Colonic mucosa (tissue), 4 donors: Measurements from ENCODE around the gene VWC2. TPM values are rescaled to one million over a fixed set of nuclear protein-coding genes. Genes with fewer than 3 reads are reported as not detected.

Source experiments
- DNase-seq: peaks from one replicate; pipeline ENCODE4 v3.0.0-alpha.2; 2020
- H3K27ac ChIP-seq: fragments of 200-600 bp; one replicate; pipeline ENCODE4 v1.8.0; 2021
- H3K27me3 ChIP-seq: fragments of 200-600 bp; one replicate; pipeline ENCODE4 v1.8.0; 2021
- H3K36me3 ChIP-seq: fragments of 200-600 bp; one replicate; pipeline ENCODE4 v1.8.0; 2021
- H3K4me1 ChIP-seq: fragments of 200-600 bp; one replicate; pipeline ENCODE4 v1.8.0; 2021; ENCODE audit warnings: mild to moderate bottlenecking
- H3K4me3 ChIP-seq: fragments of 200-600 bp; one replicate; pipeline ENCODE4 v1.8.0; 2021
- H3K9ac ChIP-seq, 2 donors: one replicate each; pipeline ENCODE4 v1.7.0; 2013; ENCODE audit warnings: control low read depth in 2 of 2, low read depth in 2 of 2, low read length in 2 of 2
- H3K9me3 ChIP-seq: fragments of 200-600 bp; one replicate; pipeline ENCODE4 v1.8.0; 2021
- intact Hi-C: fragments of 100-400 bp; cut with DNase I; formaldehyde crosslinking; loops from one replicate; pipeline ENCODE4 v1.14.1; 2022
- total RNA-seq, 2 donors: library from RNA; stranded (reverse); fragmentation: NEBNext Ultra II Directional in 1 of 2; extraction: Animal tissue kit (Norgen Biotek cat#: 25700) in 1 of 2; gene quantifications; one replicate each; pipeline ENCODE4 v1.2.1, GENCODE V29; 2021
- TF ChIP-seq, protein P1 (sequence below): fragments of 200-600 bp; IDR thresholded peaks from one replicate; pipeline ENCODE4 v1.8.0; 2022; ENCODE audit warnings: antibody characterized with exemption, mild to moderate bottlenecking
- donor health status: healthy.
- donor health status: DM: no; HTN: no; CAD: no.
- donor health status: DM: no; HTN: no; CAD: no.

VWC2 gene
- total RNA-seq, 2 donors from 2014 or later = 0.08 to 0.10 TPM

DNA sequence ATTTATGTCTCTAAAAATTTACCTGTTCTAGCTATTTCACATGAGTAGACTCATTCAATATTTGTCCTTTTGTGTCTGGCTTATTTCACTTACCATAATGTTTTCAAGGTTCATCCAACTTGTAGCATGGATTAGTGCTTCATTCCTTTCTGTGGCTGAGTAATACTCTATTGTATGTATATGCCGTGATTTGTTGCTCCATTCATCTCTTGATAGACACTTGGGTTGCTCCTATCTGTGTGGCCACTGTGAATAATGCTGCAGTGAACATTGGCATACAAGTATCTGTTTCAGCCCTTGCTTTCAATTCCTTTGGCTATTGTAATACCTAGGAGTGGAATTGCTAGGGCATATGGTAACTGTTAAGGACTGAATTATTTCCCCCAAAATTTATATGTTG, 86.9 kb downstream of the VWC2 start:
- Histone ChIP-seq H3K36me3 (no peaks in the 10 kb centered on the region), H3K9ac (no peak overlapping the region), H3K27me3 (no peaks in the 10 kb centered on the region), H3K27ac (no peak overlapping the region), H3K9me3 (no peaks in the 10 kb centered on the region), H3K4me3 (no peak overlapping the region), H3K4me1 (no peaks in the 10 kb centered on the region)
- TF ChIP-seq, protein P1, sequence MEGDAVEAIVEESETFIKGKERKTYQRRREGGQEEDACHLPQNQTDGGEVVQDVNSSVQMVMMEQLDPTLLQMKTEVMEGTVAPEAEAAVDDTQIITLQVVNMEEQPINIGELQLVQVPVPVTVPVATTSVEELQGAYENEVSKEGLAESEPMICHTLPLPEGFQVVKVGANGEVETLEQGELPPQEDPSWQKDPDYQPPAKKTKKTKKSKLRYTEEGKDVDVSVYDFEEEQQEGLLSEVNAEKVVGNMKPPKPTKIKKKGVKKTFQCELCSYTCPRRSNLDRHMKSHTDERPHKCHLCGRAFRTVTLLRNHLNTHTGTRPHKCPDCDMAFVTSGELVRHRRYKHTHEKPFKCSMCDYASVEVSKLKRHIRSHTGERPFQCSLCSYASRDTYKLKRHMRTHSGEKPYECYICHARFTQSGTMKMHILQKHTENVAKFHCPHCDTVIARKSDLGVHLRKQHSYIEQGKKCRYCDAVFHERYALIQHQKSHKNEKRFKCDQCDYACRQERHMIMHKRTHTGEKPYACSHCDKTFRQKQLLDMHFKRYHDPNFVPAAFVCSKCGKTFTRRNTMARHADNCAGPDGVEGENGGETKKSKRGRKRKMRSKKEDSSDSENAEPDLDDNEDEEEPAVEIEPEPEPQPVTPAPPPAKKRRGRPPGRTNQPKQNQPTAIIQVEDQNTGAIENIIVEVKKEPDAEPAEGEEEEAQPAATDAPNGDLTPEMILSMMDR = no peak
- intact Hi-C loops = no loop called here
- no peak for DNase-seq

DNA sequence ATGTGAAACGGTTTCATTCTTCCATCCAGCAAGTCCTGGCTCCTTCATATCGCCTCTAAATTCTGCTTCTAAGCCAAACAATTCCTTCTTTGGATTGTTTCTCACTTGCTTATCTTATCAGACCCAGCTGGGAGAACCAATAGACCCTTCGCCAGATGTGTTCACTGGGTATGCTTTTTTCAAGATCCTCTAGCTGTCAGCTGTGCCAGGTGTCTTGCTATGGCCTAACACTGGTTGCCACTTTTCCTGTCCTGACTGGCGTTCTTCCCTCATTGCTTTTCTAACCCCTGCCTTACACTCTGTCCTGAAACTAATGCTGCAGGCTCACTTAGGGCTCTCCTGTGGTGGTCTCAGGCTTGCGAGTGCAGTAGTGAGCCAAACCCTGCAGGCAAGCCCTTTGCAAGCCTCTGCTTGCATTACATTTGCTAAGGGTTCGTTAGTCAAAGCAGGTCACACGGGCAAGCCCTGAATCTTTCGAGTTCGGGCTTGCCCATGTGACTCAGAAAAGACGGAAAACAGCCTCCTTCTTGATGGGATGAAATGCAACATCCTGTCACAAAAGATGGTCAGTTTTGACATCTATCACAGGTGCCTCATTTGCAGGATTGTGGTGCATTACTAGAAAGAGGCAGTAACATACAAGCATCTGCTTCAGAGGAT, 92.8 kb downstream of the VWC2 start:
- Histone ChIP-seq H3K9me3 (no peaks in the 10 kb centered on the region), H3K27ac (no peak overlapping the region), H3K4me3 (no peak overlapping the region), H3K9ac (no peak overlapping the region), H3K27me3 (no peaks in the 10 kb centered on the region), H3K4me1 (no peaks in the 10 kb centered on the region), H3K36me3 (no peaks in the 10 kb centered on the region)
- TF ChIP-seq, protein P1 = no peak
- intact Hi-C loops = no loop called here
- DNase-seq = no peak

DNA sequence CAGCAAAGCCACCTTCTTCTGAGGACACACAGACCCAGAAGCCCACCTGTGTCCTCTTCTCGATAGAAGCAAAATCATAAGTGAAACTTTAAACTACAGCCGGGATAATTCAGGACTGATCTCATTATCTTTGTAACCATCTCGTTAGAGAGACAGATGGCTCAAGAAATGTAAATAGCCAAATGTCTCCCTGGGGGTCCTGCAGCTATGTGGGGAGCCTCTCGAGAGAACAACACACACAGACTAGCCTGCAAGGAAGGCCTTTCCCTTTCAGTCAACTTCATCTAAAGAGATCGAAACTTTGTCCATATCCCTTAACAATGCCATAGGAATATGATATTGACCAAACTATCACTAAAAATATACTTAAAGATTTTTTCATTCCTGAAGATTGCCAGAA, 93.5 kb downstream of the VWC2 start:
- intact Hi-C loops = no loop called here
- DNase-seq = no peak
- Histone ChIP-seq H3K27ac (no peak overlapping the region), H3K9me3 (no peaks in the 10 kb centered on the region), H3K4me3 (no peak overlapping the region), H3K4me1 (no peaks in the 10 kb centered on the region), H3K9ac (no peak overlapping the region), H3K36me3 (no peaks in the 10 kb centered on the region), H3K27me3 (no peaks in the 10 kb centered on the region)
- TF ChIP-seq, protein P1 = no peak

DNA sequence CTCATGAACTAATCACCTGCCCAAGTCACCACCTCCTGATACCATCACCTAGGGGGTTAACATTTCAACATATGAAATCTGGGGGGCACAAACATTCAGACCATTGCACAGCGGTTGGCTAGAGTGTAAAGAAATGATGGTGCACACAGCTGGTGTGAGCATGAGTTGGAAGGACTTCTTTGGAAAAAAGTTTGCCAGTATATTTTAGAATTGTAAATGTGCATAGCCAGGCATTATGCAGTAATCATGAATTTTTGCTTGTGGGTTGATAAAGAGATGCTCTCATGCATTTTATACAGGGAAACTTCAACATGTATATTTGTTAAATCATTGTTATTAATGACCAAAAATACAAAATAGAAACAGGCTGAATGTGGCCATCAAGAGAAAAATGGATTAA, 100.0 kb downstream of the VWC2 start:
- H3K4me3 ChIP-seq = no peak overlapping the region
- intact Hi-C loops = no loop called here
- TF ChIP-seq, protein P1 = no peak
- DNase-seq = no peak
- no peaks in the 10 kb centered on the region for H3K9me3 ChIP-seq
- no peaks in the 10 kb centered on the region for H3K4me1 ChIP-seq
- no peaks in the 10 kb centered on the region for H3K27me3 ChIP-seq
- H3K36me3 ChIP-seq = no peaks in the 10 kb centered on the region
- no peak overlapping the region for H3K9ac ChIP-seq
- H3K27ac ChIP-seq = no peak overlapping the region

DNA sequence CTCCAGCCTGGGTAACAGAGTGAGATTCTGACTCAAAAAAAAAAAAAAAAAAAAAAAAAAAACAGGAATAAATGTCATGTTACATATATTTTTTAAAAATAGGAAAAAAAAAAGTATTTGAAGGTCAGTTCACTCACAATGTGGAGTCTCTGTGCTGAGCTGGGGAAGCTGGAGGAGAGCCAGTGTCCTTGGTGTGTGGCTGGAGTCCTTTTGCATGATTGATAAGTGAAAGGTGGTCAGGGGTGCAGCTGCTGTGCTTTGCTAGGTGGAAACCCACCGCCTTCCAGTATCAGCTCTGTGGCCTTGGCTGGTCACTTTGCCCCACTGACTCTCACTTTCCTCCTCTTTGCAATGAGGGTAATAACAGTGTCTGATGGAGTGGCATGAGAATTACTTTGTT, 101.9 kb downstream of the VWC2 start:
- Histone ChIP-seq H3K27ac (no peak overlapping the region), H3K4me1 (no peaks in the 10 kb centered on the region), H3K9ac (no peak overlapping the region), H3K4me3 (no peak overlapping the region), H3K36me3 (no peaks in the 10 kb centered on the region), H3K27me3 (no peaks in the 10 kb centered on the region), H3K9me3 (no peaks in the 10 kb centered on the region)
- TF ChIP-seq, protein P1 = no peak
- DNase-seq = no peak
- intact Hi-C loops = no loop called here
